Spleen (tissue), 7 donors: ENCODE measurements around the gene TRMT2A.

Source experiments
- CTCF ChIP-seq, 11 experiments: fragments of 200-600 bp in 7 of 11; fragments of 450-650 bp in 4 of 11; sonication (generic) in 4 of 11; IDR thresholded peaks in 8 of 11; conservative IDR thresholded peaks in 3 of 11; 1 replicate in 7 of 11; 2 replicates in 4 of 11; pipeline versions ENCODE4 v1.4.0 to v1.8.0; 2016 to 2021; ENCODE audit warnings: antibody characterized with exemption in 11 of 11, inconsistent platforms in 4 of 11, mild to moderate bottlenecking in 1 of 11
- POLR2A ChIP-seq, 3 donors: fragments of 450-650 bp; IDR thresholded peaks; one replicate each; pipeline ENCODE4 v1.5.1; 2017; ENCODE audit warnings: antibody characterized with exemption in 3 of 3, mild to moderate bottlenecking in 1 of 3
- POLR2AphosphoS5 ChIP-seq, 3 donors: sonication (generic); formaldehyde crosslinking; IDR thresholded peaks; one replicate each; pipeline ENCODE4 v1.5.1; 2017; ENCODE audit warnings: antibody characterized with exemption in 3 of 3
- donor health status: DM: no; HTN: no; CAD: no; lungs with moderate emphysema.
- donor health status: DM: no; HTN: no; CAD: no.
- donor health status: DM: no; HTN: no; CAD: no.

- TF ChIP-seq POLR2A (IDR thresholded peaks at IDR 0.05) (no peak), CTCF (IDR thresholded peaks at IDR 0.05 in 8 of 11, conservative IDR thresholded peaks at IDR 0.05 in 3 of 11) (no peak), POLR2AphosphoS5 (IDR thresholded peaks at IDR 0.05) (peak in 1 of 3 donors; percentile 72)
Measured at GRCh38 chr22:20108757-20109230, 8.2 kb downstream of the TRMT2A start.
